GM19467 (cell line): ENCODE data around the gene TUBGCP2.
"Not testable (repeated sequence)": the region's sequence is repeated elsewhere in the genome, so short reads cannot be mapped to it uniquely, and the experiment has no call there.

Experiments used
- ATAC-seq: cut with Tn5 transposase; IDR thresholded peaks from one replicate; pipeline ENCODE4 v1.9.1; 2021; ENCODE audit warnings: mild to moderate bottlenecking, moderate library complexity; ENCODE audit not compliant: unreplicated experiment

TUBGCP2 gene

DNA sequence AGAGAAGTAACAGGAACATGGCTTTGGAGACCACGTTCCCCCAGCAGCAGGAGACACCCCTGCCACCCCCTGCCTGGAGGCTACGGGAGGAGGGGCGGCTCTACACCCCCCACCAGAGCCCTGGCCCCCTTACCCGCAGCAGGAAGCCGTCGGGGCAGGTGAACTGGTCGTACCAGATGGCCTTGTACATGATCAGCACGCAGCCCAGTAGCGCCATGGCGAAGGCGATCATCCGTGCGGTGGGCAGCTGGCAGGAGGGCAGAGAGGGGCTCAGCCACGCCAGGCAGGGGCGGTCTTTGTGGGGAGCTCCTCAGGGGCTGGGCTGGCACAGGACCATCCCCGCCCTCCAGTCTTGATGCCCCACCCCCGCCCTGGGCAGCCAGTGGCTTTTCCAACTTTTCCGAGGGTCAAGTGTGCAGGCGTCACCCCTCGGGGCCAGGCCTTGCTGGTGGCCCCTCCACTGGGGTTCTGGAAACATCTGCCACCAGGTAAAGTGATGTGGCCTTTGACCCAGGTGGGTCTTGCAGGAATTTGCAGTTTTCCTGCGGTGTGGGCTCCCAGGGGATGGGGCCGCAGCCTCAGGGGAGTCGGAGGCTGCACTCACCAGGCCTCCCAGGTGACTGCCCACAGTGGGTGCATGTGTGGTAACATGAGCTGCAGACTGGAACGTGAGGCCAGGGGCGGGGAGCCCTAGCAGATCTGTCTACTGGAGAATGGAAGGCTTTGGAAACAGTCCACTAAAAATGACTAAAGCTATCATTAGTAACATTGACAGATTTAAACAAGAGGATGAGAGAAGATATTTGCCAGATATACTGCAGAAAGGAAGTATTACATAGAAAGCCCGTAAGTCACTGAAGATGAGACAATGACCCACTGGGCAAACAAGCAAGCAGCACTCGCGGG is 18.3 kb upstream of the TUBGCP2 start:
- no peak for ATAC-seq

DNA sequence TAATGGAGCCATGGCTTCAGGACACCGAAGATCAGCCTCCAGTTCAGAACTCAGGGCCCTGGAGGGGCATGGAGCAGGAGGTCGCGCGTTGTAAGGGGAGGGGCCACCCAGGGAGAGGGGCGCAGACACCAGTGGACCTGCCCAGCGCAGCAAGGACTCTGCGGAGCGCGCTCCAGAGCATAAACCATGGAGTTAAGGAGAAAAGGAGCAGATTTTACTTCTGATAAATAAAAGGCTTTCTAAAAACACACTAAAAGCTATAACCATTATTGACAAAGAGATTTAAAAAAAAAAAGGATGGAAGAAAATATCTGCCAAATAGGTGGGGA is 17.5 kb upstream of the TUBGCP2 start:
- no peak for ATAC-seq

DNA sequence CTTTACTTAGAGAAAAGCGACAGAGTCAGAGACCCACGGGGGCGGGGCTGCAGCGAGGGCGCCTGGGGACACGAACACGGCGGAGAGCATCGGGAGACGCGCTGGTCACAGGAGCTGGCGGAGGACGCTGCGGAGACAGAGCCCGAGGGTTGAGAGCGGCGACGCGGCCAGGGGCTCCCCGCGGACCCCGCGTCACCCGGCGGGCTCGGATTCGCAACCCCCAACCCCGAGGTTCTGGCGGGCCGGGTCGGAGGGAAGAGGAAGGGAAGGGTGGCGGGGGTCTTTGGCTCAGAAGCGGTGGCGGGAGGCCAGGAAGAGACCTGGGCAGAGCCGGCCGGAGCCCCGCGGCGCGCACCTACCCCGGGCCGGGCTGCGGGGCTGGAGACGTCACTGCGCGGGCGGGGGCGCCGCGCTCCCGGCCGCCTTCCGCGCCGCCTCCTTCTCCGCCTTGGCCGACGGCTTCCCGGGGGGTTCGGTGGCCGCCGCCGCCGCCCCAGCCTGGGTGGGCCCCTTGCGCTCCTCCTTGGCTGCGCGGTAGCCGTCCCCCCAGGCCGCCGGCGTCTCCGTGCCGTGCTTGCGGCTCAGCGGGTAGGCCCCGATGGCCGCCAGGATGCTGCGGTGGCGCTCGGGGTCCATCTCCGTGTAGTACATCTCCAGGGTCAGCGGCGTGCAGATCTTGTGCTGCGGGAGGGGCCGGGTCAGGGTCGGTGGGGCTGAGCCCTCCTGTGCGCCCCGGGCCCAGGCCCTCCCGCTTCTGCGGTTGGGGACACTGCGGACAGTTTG is 17.0 kb upstream of the TUBGCP2 start:
- ATAC-seq, result no peak

DNA sequence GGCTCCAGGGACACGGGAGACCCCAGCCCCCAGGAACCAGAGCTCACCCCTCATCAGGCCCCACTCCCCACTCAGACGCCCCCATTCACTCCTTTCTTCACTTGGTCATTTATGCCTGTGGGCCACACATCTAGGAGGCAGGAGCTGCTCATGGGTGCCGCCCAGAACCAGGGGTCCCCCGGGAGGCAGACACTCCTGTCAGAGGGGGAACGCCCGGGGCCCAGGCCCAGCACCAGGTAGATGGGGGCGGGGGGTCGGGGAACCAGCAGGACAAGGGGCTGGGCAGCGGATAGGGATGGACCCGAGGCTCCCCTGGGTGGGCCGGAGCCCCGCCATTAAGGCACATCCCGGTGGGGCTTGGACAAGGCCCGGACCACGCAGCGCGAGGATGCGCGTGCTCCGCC is 16.2 kb upstream of the TUBGCP2 start:
- ATAC-seq, result no peak

DNA sequence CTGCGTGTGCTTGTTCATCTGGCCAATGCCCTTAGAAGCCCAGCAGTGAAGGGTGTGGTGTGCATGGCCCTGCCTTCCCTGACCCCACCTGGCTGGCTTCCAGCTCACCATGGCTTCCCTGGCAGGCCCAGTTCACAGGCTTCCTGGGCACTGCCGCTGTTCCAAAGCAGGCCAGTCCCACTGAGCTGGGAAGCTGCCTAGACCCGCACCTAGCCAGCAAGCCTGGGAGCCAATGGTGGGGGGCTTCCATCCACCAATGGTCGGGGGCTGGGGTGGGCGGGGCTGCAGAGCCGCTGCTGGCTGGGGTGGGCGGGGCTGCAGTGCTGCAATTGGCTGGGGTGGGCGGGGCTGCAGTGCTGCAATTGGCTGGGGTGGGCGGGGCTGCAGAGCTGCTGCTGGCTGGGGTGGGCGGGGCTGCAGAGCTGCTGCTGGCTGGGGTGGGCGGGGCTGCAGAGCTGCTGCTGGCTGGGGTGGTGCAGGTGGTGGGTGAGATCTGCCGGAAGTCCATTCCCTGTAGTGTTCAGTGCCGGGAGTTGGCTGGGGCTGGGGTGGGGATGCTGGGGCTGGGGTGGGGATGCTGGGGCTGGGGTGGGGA is 15.6 kb upstream of the TUBGCP2 start:
- no peak for ATAC-seq

DNA sequence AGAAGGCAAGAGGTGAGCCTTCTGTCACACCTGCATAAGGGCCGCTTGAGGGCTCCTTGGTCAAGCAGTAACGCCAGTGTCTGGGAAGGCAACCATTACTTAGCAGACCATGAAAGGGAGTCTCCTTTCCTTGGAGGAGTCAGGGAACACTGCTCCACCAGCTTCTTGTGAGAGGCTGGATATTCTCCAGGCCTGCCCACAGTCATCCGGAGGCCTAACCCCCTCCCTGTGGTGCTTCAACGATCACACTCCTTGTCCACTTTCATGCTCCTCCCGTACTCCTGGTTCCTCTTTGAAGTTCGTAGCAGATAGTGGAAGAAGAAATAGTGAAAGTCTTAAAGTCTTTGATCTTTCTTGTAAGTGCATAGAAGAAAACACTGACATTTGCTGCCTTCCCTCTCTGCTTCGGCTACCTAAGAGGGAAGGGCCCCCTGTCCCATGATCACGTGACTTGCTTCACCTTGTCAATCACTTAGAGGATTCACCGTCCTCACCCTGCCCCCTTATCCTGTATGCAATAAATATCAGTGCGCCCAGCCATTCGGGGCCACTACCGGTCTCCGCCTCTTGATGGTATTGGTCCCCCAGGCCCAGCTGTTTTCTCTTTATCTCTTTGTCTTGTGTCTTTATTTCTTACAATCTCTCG is 13.5 kb upstream of the TUBGCP2 start:
- ATAC-seq, result not testable (repeated sequence)

DNA sequence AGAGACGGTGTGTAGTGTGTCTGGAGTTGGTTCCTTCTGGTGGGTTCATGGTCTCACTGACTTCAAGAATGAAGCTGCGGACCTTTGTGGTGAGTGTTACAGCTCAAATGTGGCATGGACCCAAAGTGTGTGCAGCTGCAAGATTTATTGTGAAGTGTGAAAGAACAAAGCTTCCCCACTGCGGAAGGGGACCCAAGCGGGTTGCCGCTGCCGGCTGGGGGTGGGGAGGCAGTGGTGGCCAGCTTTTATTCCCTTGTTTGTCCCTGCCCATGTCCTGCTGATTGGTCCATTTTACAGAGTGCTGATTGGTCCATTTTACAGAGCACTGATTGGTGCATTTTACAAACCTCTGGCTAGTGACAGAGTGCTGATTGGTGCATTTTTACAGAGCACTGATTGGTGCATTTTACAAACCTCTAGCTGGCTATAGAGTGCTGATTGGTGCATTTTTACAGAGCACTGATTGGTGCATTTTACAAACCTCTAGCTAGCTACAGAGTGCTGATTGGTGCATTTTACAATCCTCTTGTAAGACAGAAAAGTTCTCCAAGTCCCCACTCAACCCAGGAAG is 12.3 kb upstream of the TUBGCP2 start:
- not testable (repeated sequence) for ATAC-seq

DNA sequence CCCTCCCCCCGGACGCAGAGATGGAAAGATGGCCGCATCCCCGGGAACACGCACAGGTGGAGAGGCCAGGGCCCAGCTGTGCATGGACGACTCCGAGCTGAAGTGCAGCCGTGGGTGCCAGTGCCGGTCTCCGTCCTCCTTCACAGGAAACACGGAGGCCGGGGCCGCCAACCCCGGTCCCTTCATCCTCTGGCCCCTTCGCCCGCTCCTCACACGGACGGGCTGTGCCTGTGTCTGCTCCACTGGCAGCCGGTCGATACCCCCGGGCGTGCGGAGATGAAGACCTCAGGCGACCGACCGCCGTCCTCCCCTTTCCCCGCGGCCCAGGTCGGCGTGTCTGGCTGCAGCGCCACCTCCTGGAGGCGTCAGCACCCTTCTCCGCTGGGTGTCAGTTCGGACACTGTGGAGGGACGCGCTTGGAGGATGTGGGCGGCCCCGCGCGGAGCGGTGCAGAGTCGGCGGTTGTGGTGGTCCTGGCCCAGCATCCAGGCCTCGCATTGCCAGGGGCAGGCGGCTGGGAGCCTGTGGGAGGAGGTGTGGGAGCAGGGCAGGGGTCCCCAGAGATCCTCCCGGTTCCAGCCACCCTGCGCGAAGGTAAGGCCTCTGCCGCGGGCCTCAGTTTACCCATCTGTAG is 9.9 kb upstream of the TUBGCP2 start:
- ATAC-seq, result peak; percentile 71

DNA sequence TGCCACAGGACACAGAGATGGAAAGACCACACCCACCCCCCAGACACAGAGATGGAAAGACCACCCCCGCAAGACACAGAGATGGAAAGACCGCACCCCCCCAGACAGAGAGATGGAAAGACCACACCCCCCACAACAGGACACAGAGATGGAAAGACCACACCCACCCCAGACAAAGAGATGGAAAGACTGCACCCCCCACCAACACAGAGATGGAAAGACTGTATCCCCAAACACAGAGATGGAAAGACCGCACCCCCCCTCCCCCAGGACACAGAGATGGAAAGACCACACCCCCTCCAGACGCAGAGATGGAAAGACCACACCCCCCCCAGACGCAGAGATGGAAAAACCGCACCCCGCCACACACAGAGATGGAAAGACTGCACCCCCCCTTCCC is 8.1 kb upstream of the TUBGCP2 start:
- ATAC-seq, result no peak

DNA sequence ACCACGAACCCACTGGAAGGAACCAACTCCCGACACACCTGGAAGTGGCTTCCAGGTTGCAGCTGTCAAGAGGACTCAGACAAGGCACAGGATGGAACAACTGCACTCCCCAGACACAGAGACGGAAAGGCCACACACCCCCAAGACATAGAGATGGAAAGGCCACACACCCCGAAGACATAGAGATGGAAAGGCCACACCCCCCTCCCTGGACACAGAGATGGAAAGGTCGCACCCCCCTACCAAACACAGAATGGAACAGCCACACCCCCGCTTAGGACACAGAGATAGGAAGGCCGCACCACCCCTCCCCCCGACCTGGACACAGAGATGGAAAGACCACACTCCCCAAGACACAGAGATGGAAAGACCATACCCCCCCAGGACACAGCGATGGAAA is 7.6 kb upstream of the TUBGCP2 start:
- no peak for ATAC-seq

DNA sequence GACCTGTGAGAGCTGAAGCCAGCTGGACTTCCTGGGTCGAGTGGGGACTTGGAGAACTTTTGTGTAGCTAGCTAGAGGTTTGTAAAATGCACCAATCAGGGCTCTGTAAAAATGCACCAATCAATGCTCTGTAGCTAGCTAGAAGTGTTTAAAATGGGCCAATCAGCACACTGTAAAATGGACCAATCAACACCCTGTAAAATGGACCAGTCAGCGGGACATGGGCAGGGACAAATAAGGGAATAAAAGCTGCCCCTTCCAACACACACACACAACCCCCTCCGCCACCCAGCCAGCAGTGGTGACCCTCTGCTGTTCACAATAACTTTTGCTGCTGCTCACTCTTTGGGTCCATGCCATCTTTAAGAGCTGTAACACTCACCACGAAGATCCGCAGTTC is 7.2 kb upstream of the TUBGCP2 start:
- ATAC-seq, result no peak

DNA sequence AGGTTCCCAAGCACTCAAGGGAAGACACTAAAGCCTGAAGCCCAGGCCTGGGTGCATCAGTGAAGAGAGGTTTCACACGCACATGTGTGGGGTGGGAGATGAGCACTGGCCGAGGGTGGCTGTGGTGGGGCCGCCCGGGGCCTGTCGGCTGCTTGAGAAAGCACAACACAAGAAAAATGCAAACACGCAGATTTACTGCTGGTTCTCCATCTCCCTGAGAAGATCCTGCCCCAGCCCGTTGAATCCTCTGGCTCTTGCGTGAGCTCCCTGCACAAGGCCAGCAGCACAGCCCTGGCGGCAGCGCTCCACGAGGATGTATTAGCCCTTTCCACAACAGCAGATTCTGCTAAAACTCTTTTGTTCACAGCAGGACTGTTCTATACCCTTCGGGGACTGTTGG is 6.2 kb upstream of the TUBGCP2 start:
- ATAC-seq, result no peak

DNA sequence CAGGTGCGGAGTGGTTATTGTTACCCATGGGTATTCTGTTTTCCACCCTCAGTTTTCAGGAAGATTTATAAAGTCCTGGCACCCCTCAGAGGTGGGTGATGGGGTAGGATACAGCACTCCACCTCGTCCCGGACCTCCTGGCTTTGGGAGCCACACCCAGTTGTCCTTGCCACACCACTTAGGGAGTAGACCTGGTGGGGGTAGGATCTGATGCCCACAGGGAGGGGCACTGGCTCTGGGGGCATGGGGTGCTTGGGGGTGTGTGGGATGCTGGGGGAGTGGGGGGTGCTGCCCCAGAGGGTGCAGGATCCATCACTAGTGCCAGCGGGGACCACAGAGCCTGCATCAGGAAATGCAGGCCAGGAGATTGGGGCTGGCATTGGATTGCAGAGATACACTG is 4.5 kb upstream of the TUBGCP2 start:
- ATAC-seq, result no peak

DNA sequence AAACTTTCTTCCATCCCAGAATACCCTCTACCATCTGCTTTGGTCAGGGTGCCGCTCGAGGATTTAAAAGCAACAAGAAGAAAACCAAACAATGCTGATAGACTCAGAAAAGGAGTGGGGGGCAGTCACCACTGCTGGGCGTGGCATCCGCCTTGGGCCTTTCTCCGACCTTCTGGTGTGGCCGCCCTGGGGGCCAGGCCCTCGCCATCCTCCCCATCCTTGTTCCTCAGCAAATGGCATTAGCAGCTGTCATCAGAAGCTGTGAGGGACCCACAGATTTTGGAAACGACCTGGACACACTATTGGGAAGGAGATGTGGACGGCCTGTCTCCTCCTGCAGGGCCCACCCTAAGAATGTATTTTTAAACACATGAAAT is 4.1 kb upstream of the TUBGCP2 start:
- ATAC-seq, result no peak

DNA sequence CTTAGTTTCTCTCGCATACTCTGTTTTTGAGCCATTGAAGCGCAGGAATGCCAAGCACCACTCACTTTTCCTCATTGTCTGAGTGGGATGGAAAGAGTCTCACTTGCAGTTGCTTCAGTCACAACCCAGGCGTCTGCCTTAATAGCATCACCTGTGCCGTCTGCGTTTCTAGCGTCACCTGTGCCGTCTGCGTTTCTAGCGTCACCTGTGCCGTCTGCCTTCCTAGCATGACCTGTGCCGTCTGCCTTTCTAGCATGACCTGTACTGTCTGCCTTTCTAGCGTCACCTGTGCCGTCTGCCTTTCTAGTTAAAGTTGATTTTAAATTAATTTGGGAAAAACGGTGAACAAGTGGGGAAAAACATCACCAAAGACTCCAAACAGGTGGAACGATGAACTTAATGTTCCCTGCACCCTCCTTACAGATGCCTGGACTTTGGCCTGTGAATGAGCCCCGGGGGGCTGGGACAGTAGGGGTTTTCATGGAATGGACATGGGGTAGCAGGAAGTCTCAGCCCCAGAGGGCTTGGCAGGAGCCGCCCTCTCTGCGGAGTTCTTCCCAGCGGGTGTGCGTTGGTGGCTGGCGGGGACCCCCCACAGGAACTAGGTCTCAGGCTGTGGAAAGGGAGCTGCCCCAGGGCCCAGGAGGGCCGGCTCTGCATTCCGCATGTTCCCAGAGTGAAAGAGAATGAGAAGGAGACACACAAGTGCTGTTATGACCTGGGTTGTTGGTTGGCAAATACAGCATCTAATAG is 3.5 kb upstream of the TUBGCP2 start:
- ATAC-seq, result no peak

DNA sequence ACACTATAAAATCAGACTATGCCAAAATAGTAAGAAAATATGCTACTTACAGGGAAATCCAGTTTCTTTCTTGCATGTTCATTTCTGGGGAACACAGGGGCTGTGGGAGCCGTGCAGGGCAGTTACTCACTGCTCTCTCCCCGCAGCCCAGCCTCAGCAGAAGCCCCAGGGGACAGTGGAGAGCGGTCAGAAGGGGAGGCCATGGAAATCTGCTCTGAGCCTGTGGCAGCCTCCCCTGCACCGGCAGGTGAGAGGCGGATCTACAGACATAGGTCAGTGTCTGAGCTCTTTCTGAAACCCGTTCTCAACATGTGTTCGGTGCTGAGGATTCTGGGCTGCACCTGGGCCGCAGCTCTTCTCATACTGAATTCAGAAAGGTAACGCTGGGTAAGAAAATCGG is 2.9 kb upstream of the TUBGCP2 start:
- no peak for ATAC-seq

DNA sequence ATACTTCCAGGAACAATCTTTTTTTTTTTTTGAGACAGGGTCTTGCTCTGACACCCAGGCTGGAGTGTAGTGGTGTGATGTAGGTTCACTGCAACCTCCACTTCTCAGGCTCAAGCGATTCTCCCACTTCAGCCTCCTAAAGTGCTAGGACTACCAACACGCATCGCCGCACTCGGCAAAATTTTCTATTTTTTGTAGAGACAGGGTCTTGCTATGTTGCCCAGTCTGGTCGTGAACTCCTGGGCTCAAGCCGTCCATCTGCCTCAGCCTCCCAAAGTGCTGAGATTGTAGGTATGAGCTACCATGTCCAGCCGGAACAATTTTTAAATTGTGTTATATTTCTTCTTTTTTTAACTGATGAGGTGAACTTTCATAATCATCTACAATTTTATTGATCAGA is 2.1 kb upstream of the TUBGCP2 start:
- no peak for ATAC-seq

DNA sequence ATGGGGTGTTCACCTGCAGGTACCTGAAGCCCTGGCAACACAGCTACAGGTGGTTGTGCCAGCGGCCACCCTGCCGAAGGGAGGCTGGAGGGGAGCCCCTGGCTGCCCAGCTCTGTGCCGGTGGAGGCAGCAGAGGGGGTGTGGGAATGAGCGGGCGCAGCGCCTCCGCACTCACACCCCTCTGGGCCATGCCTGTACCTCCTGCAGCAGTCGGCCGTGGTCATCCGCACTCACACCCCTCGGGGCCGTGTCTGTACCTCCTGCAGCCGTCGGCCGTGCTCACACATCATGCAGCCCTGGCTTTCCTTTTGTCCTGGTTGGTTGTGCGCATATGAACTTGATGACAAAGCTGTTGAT is 1.7 kb upstream of the TUBGCP2 start:
- no peak for ATAC-seq

DNA sequence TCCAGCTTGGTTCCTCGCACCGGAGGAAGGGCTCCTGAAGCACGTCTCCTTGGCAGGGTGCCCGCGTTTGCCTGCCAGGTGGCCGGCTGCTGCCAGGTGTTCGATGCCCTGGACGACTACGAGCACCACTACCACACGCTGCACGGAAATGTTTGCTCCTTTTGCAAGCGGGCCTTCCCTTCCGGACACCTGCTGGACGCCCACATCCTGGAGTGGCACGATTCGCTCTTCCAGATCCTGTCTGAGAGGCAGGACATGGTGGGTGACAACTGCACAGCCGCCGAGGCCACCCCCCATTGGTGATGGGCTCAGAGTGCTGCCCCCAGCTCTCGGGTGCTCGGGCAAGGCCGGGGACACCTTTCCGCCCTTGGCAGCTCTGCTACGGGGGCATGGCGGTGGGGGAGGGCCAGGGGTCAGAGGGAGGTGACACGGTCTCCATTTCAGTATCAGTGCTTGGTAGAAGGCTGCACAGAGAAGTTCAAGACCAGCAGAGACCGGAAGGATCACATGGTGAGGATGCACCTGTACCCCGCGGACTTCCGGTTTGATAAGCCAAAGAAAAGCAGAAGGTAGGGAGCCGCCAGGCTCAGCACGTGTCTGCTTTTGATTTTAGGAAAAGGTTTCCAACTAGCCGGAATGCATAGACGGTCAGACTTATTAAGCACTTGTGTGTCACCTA is 1.2 kb upstream of the TUBGCP2 start:
- no peak for ATAC-seq
